ENCODE data around the gene CXXC5. TPM values are rescaled to one million over a fixed set of nuclear protein-coding genes. Genes with fewer than 3 reads are reported as not detected.

CXXC5 gene
- total RNA-seq, 2 experiments from 2014 or later = 26.7 to 113 TPM

DNA sequence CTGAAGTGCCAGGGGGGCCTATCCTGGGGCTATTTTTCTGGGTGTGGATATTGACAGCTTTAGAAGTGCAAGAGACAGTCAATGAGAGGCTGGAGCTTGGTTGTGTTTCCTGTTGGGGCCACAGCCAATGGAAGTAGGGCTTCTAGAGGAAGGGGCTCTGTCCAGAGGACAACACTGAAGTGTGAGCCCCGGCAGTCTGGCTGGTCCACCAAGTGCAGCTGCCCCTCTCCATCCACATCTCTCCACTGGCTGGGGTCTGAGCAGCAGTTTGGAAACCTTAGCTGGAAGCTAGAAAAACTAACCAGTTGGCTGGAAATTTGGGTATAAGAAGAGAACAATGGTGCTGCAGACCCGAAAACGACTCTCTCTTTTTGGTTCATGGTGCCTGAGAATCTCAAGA is 83.1 kb downstream of the CXXC5 start:
- Histone ChIP-seq H2AFZ (ENCODE audit: low read length) (no peak overlapping the region), H3K9me2 (ENCODE audit: insufficient read depth, low read length) (no peaks in the 10 kb centered on the region), H3K79me2 (ENCODE audit: insufficient read depth, low read depth, low read length) (no peaks in the 10 kb centered on the region), H4K20me1 (ENCODE audit: insufficient read depth, low read length) (no peaks in the 10 kb centered on the region), H3K36me3 (ENCODE audit: insufficient read depth, low read length) (no peaks in the 10 kb centered on the region), H3K4me3 (ENCODE audit: low read depth, low read length, poor library complexity, severe bottlenecking) (no peak overlapping the region), H3K4me2 (ENCODE audit: low read length) (no peak overlapping the region), H3K4me1 (ENCODE audit: insufficient read depth, low read length, poor library complexity, severe bottlenecking) (no peaks in the 10 kb centered on the region), H3K9me3 (ENCODE audit: low read length) (no peaks in the 10 kb centered on the region), H3K27ac (ENCODE audit: low read depth, low read length, poor library complexity, severe bottlenecking) (no peak overlapping the region)
- TF ChIP-seq, protein P1, sequence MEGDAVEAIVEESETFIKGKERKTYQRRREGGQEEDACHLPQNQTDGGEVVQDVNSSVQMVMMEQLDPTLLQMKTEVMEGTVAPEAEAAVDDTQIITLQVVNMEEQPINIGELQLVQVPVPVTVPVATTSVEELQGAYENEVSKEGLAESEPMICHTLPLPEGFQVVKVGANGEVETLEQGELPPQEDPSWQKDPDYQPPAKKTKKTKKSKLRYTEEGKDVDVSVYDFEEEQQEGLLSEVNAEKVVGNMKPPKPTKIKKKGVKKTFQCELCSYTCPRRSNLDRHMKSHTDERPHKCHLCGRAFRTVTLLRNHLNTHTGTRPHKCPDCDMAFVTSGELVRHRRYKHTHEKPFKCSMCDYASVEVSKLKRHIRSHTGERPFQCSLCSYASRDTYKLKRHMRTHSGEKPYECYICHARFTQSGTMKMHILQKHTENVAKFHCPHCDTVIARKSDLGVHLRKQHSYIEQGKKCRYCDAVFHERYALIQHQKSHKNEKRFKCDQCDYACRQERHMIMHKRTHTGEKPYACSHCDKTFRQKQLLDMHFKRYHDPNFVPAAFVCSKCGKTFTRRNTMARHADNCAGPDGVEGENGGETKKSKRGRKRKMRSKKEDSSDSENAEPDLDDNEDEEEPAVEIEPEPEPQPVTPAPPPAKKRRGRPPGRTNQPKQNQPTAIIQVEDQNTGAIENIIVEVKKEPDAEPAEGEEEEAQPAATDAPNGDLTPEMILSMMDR (conservative IDR thresholded peaks at IDR 0.05; ENCODE audit: low read length) = no peak
- no peak for TF ChIP-seq EZH2phosphoT487 (IDR thresholded peaks at IDR 0.05; ENCODE audit: borderline replicate concordance, low read depth, low read length)
- intact Hi-C loops (cut with micrococcal nuclease; ENCODE audit: unreplicated experiment) = no loop called here
- ChIA-PET CTCF (ENCODE audit: unreplicated experiment) (interaction anchor here (0.5 kb wide), 1 partner anchor 356 kb away, joined by 3 read pairs; no protein-coding TSS in a partner anchor), POLR2A (interaction anchor here (0.6 to 0.8 kb wide), 2 partner anchors 48 to 209 kb away, joined by 3 to 11 read pairs; no protein-coding TSS in a partner anchor)
- DNase-seq (ENCODE audit: low spot score) = no peak
- BruUV-seq (replicated peaks) = no TSS peak

DNA sequence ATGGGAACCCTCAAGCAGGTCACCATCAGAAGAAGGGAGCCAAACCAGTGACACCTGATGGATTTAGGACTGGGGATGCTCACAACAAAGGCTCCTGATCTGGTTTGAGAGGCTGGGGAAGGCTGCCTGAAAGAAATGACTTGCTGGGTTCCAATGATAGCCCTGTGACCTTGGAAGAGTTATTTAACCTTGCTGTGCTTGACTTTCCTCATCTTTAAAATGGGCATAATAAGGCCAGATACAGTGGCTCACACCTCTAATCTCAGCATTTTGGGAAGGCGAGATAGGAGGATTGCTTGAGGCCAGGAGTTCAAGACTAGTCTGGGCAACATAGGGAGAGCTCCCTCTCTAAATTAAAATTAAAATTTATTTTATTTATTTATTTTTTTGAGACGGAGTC is 83.9 kb downstream of the CXXC5 start:
- DNase-seq (ENCODE audit: low spot score) = no peak
- no peaks in the 10 kb centered on the region for H3K9me3 ChIP-seq (ENCODE audit: low read length)
- intact Hi-C loops (cut with micrococcal nuclease; ENCODE audit: unreplicated experiment) = no loop called here
- H3K79me2 ChIP-seq (ENCODE audit: insufficient read depth, low read depth, low read length) = no peaks in the 10 kb centered on the region
- BruUV-seq (replicated peaks) = no TSS peak
- no peaks in the 10 kb centered on the region for H3K4me1 ChIP-seq (ENCODE audit: insufficient read depth, low read length, poor library complexity, severe bottlenecking)
- no peak for TF ChIP-seq EZH2phosphoT487 (IDR thresholded peaks at IDR 0.05; ENCODE audit: borderline replicate concordance, low read depth, low read length)
- TF ChIP-seq, protein P1 (conservative IDR thresholded peaks at IDR 0.05; ENCODE audit: low read length) = no peak
- H3K36me3 ChIP-seq (ENCODE audit: insufficient read depth, low read length) = no peaks in the 10 kb centered on the region
- H3K4me3 ChIP-seq (ENCODE audit: low read depth, low read length, poor library complexity, severe bottlenecking) = no peak overlapping the region
- H3K4me2 ChIP-seq (ENCODE audit: low read length) = no peak overlapping the region
- CTCF ChIA-PET (ENCODE audit: unreplicated experiment) = interaction anchor here (0.5 kb wide), 1 partner anchor 357 kb away, joined by 3 read pairs; no protein-coding TSS in a partner anchor
- no peak overlapping the region for H2AFZ ChIP-seq (ENCODE audit: low read length)
- H3K9me2 ChIP-seq (ENCODE audit: insufficient read depth, low read length) = no peaks in the 10 kb centered on the region
- H4K20me1 ChIP-seq (ENCODE audit: insufficient read depth, low read length) = no peaks in the 10 kb centered on the region
- POLR2A ChIA-PET = interaction anchor here (0.6 kb wide), 1 partner anchor 188 kb away, joined by 3 read pairs; no protein-coding TSS in a partner anchor
- no peak overlapping the region for H3K27ac ChIP-seq (ENCODE audit: low read depth, low read length, poor library complexity, severe bottlenecking)

DNA sequence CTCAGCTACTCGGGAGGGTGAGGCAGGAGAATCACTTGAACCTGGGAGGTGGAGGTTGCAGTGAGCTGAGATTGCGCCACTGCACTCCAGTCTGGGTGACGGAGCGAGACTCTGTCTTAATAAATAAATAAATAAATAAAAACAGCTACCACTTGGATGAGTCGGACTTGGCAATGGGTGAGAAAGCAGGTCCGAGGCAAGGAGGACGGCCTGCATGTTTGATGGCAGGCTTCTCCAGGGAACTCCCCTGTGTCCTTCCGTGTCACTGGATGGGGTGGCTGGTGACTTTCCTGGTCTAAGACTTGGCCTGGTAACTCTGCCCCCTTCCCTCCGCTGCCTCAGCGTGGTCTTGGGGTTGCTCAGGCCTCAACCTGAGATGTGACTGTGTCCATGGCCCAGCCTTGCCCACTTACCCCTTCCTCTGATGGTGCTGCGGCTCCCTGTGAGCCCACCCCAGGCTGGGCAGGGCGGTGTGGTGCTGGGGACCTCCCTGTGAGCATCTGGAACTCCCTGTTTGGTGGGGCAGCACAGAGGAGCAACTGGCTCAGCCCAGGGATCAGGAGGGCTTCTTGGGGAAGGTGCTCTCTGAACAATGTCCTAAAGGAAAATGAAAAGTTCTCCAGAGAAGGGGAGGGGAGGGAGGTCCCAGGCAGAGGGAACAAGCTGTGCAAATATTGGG is 85.0 kb downstream of the CXXC5 start:
- POLR2A ChIA-PET = no interaction called here
- TF ChIP-seq, protein P1 (conservative IDR thresholded peaks at IDR 0.05; ENCODE audit: low read length) = no peak
- no peak for TF ChIP-seq EZH2phosphoT487 (IDR thresholded peaks at IDR 0.05; ENCODE audit: borderline replicate concordance, low read depth, low read length)
- no peak overlapping the region for H3K27ac ChIP-seq (ENCODE audit: low read depth, low read length, poor library complexity, severe bottlenecking)
- CTCF ChIA-PET (ENCODE audit: unreplicated experiment) = no interaction called here
- intact Hi-C loops (cut with micrococcal nuclease; ENCODE audit: unreplicated experiment) = no loop called here
- no peak for DNase-seq (ENCODE audit: low spot score)
- H3K4me2 ChIP-seq (ENCODE audit: low read length) = no peak overlapping the region
- no peaks in the 10 kb centered on the region for H3K9me2 ChIP-seq (ENCODE audit: insufficient read depth, low read length)
- no peak overlapping the region for H3K4me3 ChIP-seq (ENCODE audit: low read depth, low read length, poor library complexity, severe bottlenecking)
- H2AFZ ChIP-seq (ENCODE audit: low read length) = no peak overlapping the region
- H3K36me3 ChIP-seq (ENCODE audit: insufficient read depth, low read length) = no peaks in the 10 kb centered on the region
- H4K20me1 ChIP-seq (ENCODE audit: insufficient read depth, low read length) = no peaks in the 10 kb centered on the region
- no TSS peak for BruUV-seq (replicated peaks)
- no peaks in the 10 kb centered on the region for H3K4me1 ChIP-seq (ENCODE audit: insufficient read depth, low read length, poor library complexity, severe bottlenecking)
- no peaks in the 10 kb centered on the region for H3K79me2 ChIP-seq (ENCODE audit: insufficient read depth, low read depth, low read length)
- H3K9me3 ChIP-seq (ENCODE audit: low read length) = no peaks in the 10 kb centered on the region
